ENCODE results near the gene PACRG. TPM values are rescaled to one million over a fixed set of nuclear protein-coding genes. Genes with fewer than 3 reads are reported as not detected.

Gene PACRG
- total RNA-seq, 6 donors from 2014 or later, result 0.52 to 15.3 (median 3.1) TPM

DNA sequence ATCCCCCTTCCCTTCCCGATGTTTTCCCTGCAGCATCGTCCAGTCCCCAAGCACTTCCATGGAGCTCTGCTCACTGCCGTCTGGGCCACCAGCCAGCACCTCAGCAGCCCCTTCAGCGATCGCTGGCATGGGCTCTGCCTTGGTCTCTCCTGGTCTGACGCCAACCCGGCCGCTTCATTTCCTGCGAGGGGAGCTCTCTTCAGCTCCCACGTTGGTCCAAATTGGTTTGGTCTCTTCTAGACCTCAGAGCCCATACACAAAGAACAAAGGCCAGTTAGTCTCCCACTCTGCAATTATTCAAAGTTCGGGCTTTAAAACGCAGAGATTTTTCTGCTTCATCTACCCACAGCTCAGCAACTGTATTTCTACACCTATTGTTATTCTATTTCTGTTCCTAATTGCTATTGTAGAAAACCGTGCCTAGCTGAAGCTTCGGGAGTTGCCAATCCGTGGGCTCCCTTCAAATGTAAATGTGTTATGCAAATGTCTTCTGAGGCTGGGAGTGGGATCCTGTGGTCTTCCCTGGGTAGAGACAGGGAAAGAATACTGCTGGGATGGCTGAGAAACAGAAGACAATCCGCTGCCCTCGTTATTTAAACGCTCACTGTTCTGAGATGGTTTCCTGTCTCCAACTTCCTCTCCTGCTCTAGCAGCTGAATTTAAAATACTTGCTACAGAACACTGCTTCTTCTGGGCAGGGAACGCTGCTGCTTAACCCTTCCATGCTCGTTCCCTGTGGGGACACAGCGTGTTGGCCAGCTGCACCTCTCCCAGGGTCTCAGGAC, 532.5 kb downstream of the PACRG start:
- TF ChIP-seq POLR2A (IDR thresholded peaks at IDR 0.05) (no peak), POLR2AphosphoS5 (IDR thresholded peaks at IDR 0.05) (no peak), EP300 (IDR thresholded peaks at IDR 0.05) (no peak)
- TF ChIP-seq, protein P1, sequence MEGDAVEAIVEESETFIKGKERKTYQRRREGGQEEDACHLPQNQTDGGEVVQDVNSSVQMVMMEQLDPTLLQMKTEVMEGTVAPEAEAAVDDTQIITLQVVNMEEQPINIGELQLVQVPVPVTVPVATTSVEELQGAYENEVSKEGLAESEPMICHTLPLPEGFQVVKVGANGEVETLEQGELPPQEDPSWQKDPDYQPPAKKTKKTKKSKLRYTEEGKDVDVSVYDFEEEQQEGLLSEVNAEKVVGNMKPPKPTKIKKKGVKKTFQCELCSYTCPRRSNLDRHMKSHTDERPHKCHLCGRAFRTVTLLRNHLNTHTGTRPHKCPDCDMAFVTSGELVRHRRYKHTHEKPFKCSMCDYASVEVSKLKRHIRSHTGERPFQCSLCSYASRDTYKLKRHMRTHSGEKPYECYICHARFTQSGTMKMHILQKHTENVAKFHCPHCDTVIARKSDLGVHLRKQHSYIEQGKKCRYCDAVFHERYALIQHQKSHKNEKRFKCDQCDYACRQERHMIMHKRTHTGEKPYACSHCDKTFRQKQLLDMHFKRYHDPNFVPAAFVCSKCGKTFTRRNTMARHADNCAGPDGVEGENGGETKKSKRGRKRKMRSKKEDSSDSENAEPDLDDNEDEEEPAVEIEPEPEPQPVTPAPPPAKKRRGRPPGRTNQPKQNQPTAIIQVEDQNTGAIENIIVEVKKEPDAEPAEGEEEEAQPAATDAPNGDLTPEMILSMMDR (IDR thresholded peaks at IDR 0.05), result no peak
- Histone ChIP-seq H3K27ac (peak overlapping the region in 3 of 4 donors; percentile 20 to 32 (median 21)), H3K36me3 (no peaks in the 10 kb centered on the region), H3K9me3 (no peaks in the 10 kb centered on the region), H3K4me3 (peak overlapping the region in 2 of 4 donors; percentile 1 to 38), H3K27me3 (no peaks in the 10 kb centered on the region), H3K4me1 (peaks cover 4 to 15% (median 9%) of the 10 kb centered on the region in 4 donors)
- ATAC-seq (ENCODE audit: low FRiP score in 2 of 2), result peak in 1 of 2 donors; percentile 53
- DNase-seq, result peak in 1 of 2 donors; percentile 47
- 6 to 29% methylated on average over 21 of the region's 21 CpGs for WGBS, 2 donors

DNA sequence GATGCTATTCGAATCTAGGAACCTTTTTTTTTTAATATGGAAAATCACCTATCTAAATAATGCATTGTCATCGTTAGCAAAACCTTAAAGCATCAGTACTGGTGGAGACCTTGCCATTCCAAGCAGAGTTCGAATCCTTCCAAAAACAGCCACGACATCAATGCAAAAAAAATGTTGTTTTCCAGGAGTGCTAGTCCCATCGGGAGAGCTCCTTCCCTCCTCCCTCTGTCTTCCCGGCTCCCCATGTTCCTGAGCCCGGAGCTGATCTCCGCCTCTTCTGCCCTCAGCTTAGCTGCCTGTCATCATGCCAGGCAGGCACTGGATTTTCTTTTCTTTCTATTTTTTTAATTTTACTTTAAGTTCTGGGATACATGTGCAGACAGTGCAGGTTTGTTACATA, 533.1 kb downstream of the PACRG start:
- 26 to 49% methylated on average over 8 of the region's 8 CpGs for WGBS, 2 donors
- H3K36me3 ChIP-seq, result no peaks in the 10 kb centered on the region
- ATAC-seq (ENCODE audit: low FRiP score in 2 of 2) (no peak), DNase-seq (no peak)
- H3K27ac ChIP-seq, result no peak overlapping the region
- peak overlapping the region in 2 of 4 donors; percentile 1 to 38 for H3K4me3 ChIP-seq
- peaks cover 4 to 15% (median 9%) of the 10 kb centered on the region in 4 donors for H3K4me1 ChIP-seq
- no peak for TF ChIP-seq POLR2A (IDR thresholded peaks at IDR 0.05)
- TF ChIP-seq EP300 (IDR thresholded peaks at IDR 0.05), result no peak
- H3K9me3 ChIP-seq, result no peaks in the 10 kb centered on the region
- H3K27me3 ChIP-seq, result no peaks in the 10 kb centered on the region

DNA sequence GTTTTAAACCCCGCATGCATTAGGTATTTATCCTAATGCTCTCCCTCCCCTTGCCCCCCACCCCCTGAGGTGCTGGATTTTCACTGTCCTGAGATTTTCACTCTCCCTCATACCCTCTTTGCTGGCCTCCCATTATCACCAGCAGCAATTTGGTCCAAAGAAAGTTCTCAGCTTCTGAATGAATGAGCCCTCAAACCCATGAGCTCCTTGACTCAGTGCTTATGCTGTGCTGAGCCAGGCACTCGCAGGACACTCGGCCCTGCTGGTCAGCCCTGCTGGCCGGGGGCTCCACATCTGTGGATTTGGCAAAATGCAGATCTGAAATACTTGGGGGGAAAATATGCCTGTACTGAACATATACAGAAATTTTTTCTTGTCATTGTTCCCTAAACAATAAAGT, 533.6 kb downstream of the PACRG start:
- H3K27me3 ChIP-seq, result no peaks in the 10 kb centered on the region
- no peaks in the 10 kb centered on the region for H3K9me3 ChIP-seq
- peaks cover 4 to 15% (median 9%) of the 10 kb centered on the region in 4 donors for H3K4me1 ChIP-seq
- WGBS, 2 donors, result 83 to 95% methylated on average over 3 to 4 of the region's 4 CpGs
- no peaks in the 10 kb centered on the region for H3K36me3 ChIP-seq
- H3K27ac ChIP-seq, result no peak overlapping the region
- H3K4me3 ChIP-seq, result no peak overlapping the region
- DNase-seq (no peak), ATAC-seq (ENCODE audit: low FRiP score in 2 of 2) (no peak)
- TF ChIP-seq, protein P1 (IDR thresholded peaks at IDR 0.05), result no peak
- TF ChIP-seq POLR2A (IDR thresholded peaks at IDR 0.05) (no peak), EP300 (IDR thresholded peaks at IDR 0.05) (no peak), POLR2AphosphoS5 (IDR thresholded peaks at IDR 0.05) (no peak)

DNA sequence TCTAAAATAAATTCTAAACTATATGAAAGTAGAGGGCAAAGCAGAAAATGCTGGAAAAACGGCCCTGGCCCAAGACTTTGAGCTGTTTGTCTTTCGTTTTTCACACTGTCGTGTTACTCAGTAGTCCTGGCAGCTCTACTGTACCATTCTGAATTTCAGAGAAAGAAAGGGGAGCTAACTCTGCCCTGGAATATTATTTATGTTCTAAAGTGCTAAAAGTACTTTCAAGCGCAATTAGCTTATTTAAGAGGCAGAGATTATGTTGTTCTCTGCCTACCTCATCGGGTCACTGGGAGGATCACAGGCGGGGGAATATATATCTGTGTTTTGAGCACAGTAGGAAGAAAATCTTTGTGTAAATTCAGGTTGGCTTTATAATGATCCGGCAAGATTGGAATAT, 534.3 kb downstream of the PACRG start:
- H3K27me3 ChIP-seq, result no peaks in the 10 kb centered on the region
- no peak overlapping the region for H3K4me3 ChIP-seq
- no peaks in the 10 kb centered on the region for H3K9me3 ChIP-seq
- 78 to 88% methylated on average over 7 of the region's 7 CpGs for WGBS, 2 donors
- H3K4me1 ChIP-seq, result peaks cover 4 to 15% (median 9%) of the 10 kb centered on the region in 4 donors
- ATAC-seq (ENCODE audit: low FRiP score in 2 of 2) (no peak), DNase-seq (no peak)
- no peak overlapping the region for H3K27ac ChIP-seq
- TF ChIP-seq EP300 (IDR thresholded peaks at IDR 0.05) (no peak), POLR2AphosphoS5 (IDR thresholded peaks at IDR 0.05) (no peak), POLR2A (IDR thresholded peaks at IDR 0.05) (no peak)
- TF ChIP-seq, protein P1 (IDR thresholded peaks at IDR 0.05), result no peak
- no peaks in the 10 kb centered on the region for H3K36me3 ChIP-seq

DNA sequence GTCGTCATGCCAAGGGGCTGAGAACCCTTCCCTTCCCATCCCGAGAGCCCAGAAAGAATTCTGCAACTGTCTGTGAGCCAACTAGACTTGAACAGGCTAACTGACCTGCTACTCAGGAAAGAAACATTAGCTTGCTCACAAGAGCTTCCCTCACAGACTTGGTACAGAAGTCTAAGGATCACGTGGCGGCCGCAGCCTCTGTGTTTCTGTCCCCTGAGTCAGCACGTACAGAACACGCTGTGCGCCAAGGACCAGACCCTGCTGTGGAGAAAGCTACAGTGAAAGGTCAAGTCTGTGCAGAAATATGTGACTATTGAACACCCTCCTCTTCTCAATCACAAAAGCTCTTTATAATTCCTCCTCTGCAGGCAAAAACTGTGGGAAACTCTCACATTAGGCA, 535.4 kb downstream of the PACRG start:
- H3K9me3 ChIP-seq, result no peaks in the 10 kb centered on the region
- no peak overlapping the region for H3K27ac ChIP-seq
- no peak for ATAC-seq (ENCODE audit: low FRiP score in 2 of 2)
- TF ChIP-seq POLR2AphosphoS5 (IDR thresholded peaks at IDR 0.05), result no peak
- TF ChIP-seq, protein P1 (IDR thresholded peaks at IDR 0.05), result no peak
- TF ChIP-seq POLR2A (IDR thresholded peaks at IDR 0.05), result no peak
- TF ChIP-seq EP300 (IDR thresholded peaks at IDR 0.05), result no peak
- H3K4me3 ChIP-seq, result no peak overlapping the region
- H3K4me1 ChIP-seq, result peaks cover 4 to 15% (median 9%) of the 10 kb centered on the region in 4 donors
- no peak for DNase-seq
- no peaks in the 10 kb centered on the region for H3K27me3 ChIP-seq
- WGBS, 2 donors, result 86 to 93% methylated on average over 5 to 8 of the region's 8 CpGs
- H3K36me3 ChIP-seq, result no peaks in the 10 kb centered on the region

All from upper lobe of left lung (tissue), 6 donors.